HepG2 (cell line): ENCODE measurements around the gene PSMA3. TPM values are rescaled to one million over a fixed set of nuclear protein-coding genes. Genes with fewer than 3 reads are reported as not detected.
A peak's percentile ranks its signal among the peaks of the same experiment; 100 is the strongest.

ENCODE experiments used
- AGO1 ChIP-seq: fragments of 200-400 bp; formaldehyde crosslinking; IDR thresholded peaks from 2 replicates; pipeline ENCODE4 v1.6.1; 2017; ENCODE audit warnings: mild to moderate bottlenecking, low read depth, low read length, moderate library complexity; ENCODE audit not compliant: poor library complexity, severe bottlenecking
- BRCA1 ChIP-seq: sonication (generic); formaldehyde crosslinking; IDR thresholded peaks from 2 replicates; pipeline ENCODE4 v1.4.0; 2020; ENCODE audit warnings: missing genetic modification reagents
- CHCHD3 ChIP-seq: sonication (generic); formaldehyde crosslinking; IDR thresholded peaks from 2 replicates; pipeline ENCODE4 v1.8.0; 2022; ENCODE audit warnings: mild to moderate bottlenecking, missing genetic modification reagents, moderate library complexity
- JDP2 ChIP-seq: sonication (generic); formaldehyde crosslinking; IDR thresholded peaks from 2 replicates; pipeline ENCODE4 v1.8.1; 2022; ENCODE audit warnings: missing genetic modification reagents, borderline replicate concordance
- KDM4B ChIP-seq: sonication (generic); formaldehyde crosslinking; IDR thresholded peaks from 2 replicates; pipeline ENCODE4 v1.4.0; 2020; ENCODE audit warnings: missing genetic modification reagents
- KLF16 ChIP-seq, 2 experiments: sonication (generic) in 1 of 2; formaldehyde crosslinking in 1 of 2; IDR thresholded peaks; 2 replicates each; pipeline versions ENCODE4 v1.6.1 to v1.8.0; 2016 to 2023; ENCODE audit warnings: missing genetic modification reagents in 2 of 2, missing compliant biosample characterization in 1 of 2
- MZF1 ChIP-seq: sonication (generic); formaldehyde crosslinking; IDR thresholded peaks from 2 replicates; pipeline ENCODE4 v1.8.1; 2023; ENCODE audit warnings: mild to moderate bottlenecking, missing genetic modification reagents, borderline replicate concordance
- NR2F6 ChIP-seq, 2 experiments: IDR thresholded peaks; 2 replicates each; pipeline ENCODE4 v1.6.1; 2016; ENCODE audit warnings: antibody characterized with exemption in 1 of 2, mild to moderate bottlenecking in 1 of 2
- PAWR ChIP-seq: sonication (generic); formaldehyde crosslinking; IDR thresholded peaks from 2 replicates; pipeline ENCODE4 v1.4.0; 2020; ENCODE audit warnings: missing genetic modification reagents, mild to moderate bottlenecking, borderline replicate concordance
- POGZ ChIP-seq: sonication (generic); formaldehyde crosslinking; IDR thresholded peaks from 2 replicates; pipeline ENCODE4 v1.4.0; 2020; ENCODE audit warnings: mild to moderate bottlenecking, missing genetic modification reagents
- SMARCC2 ChIP-seq: fragments of 450-650 bp; IDR thresholded peaks from 2 replicates; pipeline ENCODE4 v1.6.1; 2017; ENCODE audit warnings: antibody characterized with exemption, mild to moderate bottlenecking
- SP5 ChIP-seq: IDR thresholded peaks from 2 replicates; pipeline ENCODE4 v1.6.1; 2016; ENCODE audit warnings: low read depth, borderline replicate concordance
- SRF ChIP-seq: IDR thresholded peaks from 2 replicates; pipeline ENCODE4 v1.6.1; 2011; ENCODE audit warnings: mild to moderate bottlenecking, low read depth, low read length, moderate library complexity
- ZBTB38 ChIP-seq: sonication (generic); formaldehyde crosslinking; IDR thresholded peaks from 2 replicates; pipeline ENCODE4 v1.5.1; 2020; ENCODE audit warnings: mild to moderate bottlenecking, missing genetic modification reagents
- ZNF235 ChIP-seq: sonication (generic); formaldehyde crosslinking; IDR thresholded peaks from 2 replicates; pipeline ENCODE4 v1.8.1; 2023; ENCODE audit warnings: mild to moderate bottlenecking, missing genetic modification reagents, borderline replicate concordance
- ZNF256 ChIP-seq: sonication (generic); formaldehyde crosslinking; conservative IDR thresholded peaks from 2 replicates; pipeline ENCODE4 v1.4.0; 2020; ENCODE audit warnings: missing genetic modification reagents
- ZNF432 ChIP-seq: sonication (generic); formaldehyde crosslinking; IDR thresholded peaks from 2 replicates; pipeline ENCODE4 v1.5.0; 2020; ENCODE audit warnings: missing genetic modification reagents, mild to moderate bottlenecking, borderline replicate concordance
- ZNF879 ChIP-seq: sonication (generic); formaldehyde crosslinking; IDR thresholded peaks from 2 replicates; pipeline ENCODE4 v1.8.1; 2023; ENCODE audit warnings: missing genetic modification reagents
- polyA plus RNA-seq, 8 experiments: library from polyadenylated mRNA; depleted of rRNA in 3 of 8; stranded (reverse) in 7 of 8; unstranded in 1 of 8; fragments of >200 nt; fragmentation: Illumina TruSeq in 4 of 8; extraction: Trizol in 4 of 8; gene quantifications; 2 replicates each; pipeline versions ENCODE4 v1.2.1 to v1.2.3, GENCODE V29; 2011 to 2016; ENCODE audit warnings: low read depth in 4 of 8, missing spikeins in 1 of 8, mixed read lengths in 1 of 8; ENCODE audit not compliant: insufficient read depth in 1 of 8
- total RNA-seq, 5 experiments: library from RNA; depleted of rRNA; stranded (reverse); fragments of >200 nt; fragmentation: Illumina TruSeq; extraction: Trizol; gene quantifications; 2 replicates each; pipeline ENCODE4 v1.2.3, GENCODE V29; 2016; ENCODE audit warnings: low read depth in 1 of 5
- TF ChIP-seq, protein P1 (sequence below): sonication (generic); formaldehyde crosslinking; IDR thresholded peaks from 2 replicates; pipeline ENCODE4 v1.8.1; 2023; ENCODE audit warnings: mild to moderate bottlenecking, missing genetic modification reagents
- TF ChIP-seq, protein P2 (sequence below): IDR thresholded peaks from 2 replicates; pipeline ENCODE4 v1.6.1; 2016; ENCODE audit warnings: missing compliant biosample characterization, missing genetic modification reagents, borderline replicate concordance
- TF ChIP-seq, protein P3 (sequence below): sonication (generic); formaldehyde crosslinking; IDR thresholded peaks from 2 replicates; pipeline ENCODE4 v1.8.0; 2022; ENCODE audit warnings: mild to moderate bottlenecking, missing genetic modification reagents, borderline replicate concordance
- TF ChIP-seq, protein P4 (sequence below): sonication (generic); formaldehyde crosslinking; IDR thresholded peaks from 2 replicates; pipeline ENCODE4 v1.5.0; 2020; ENCODE audit warnings: mild to moderate bottlenecking, low read depth, missing genetic modification reagents, borderline replicate concordance
- TF ChIP-seq, protein P5 (sequence below): sonication (generic); formaldehyde crosslinking; IDR thresholded peaks from 2 replicates; pipeline ENCODE4 v1.4.0; 2020; ENCODE audit warnings: mild to moderate bottlenecking, missing genetic modification reagents

PSMA3 gene
- total and polyA plus RNA-seq, 2 of the 13 experiments (the other 11 are each of a cell fraction or from before 2014, with no cell fraction given): 232 to 275 TPM

DNA sequence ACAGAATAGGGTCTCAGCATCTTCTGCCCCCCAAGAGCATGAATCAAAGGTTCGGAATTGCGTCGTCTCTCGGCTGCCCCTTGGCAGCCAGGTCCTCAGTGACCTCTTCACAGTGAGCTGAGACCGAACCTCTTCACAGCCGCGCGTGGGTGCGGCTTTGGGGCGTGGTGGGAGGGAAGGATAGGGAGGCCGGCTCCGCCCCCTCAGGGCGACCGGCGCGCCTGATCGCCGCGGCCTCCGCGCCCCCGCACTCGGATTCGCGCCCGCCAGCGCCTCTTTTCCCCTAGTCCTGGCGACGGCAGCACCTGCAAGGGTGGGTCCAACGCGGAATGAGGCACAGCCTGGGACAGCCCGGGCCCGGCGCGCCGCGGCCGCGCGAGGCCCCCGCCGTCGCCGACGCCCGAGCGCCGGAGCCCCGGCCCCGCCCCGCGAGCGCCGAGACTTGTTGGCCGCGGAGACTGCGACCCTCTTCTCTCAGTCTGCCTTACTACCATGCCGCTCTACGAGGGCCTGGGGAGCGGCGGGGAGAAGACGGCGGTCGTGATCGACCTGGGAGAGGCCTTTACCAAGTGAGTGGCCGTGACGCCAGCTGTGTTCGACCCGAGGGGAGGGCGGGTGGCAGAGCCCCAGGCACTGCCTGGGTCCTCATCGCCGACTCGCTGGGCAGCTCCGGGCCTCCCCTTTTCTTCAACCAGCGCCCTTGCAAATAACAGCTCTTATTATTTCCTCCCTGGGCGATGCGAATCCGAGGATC, 44.7 kb upstream of the PSMA3 start, which contains the start of gene ACTR10 (continued):
- TF ChIP-seq ZNF879 (CRISPR knock-in tag) (0 out of 2 replicates have a peak, but pooled peaks have one; percentile 37), ZNF235 (CRISPR knock-in tag) (no peak), BRCA1 (CRISPR knock-in tag) (no peak), JDP2 (CRISPR knock-in tag) (no peak), SRF (no peak), POGZ (CRISPR knock-in tag) (peak; percentile 46), ZNF256 (CRISPR knock-in tag) (no peak), CHCHD3 (no peak), SMARCC2 (no peak), NR2F6 (IDR thresholded peaks at IDR 0.05) (no peak), NR2F6 (CRISPR knock-in tag; IDR thresholded peaks at IDR 0.05) (no peak), KLF16 (CRISPR knock-in tag; IDR thresholded peaks at IDR 0.05) (no peak), SP5 (CRISPR knock-in tag) (peak; percentile 83), MZF1 (CRISPR knock-in tag) (no peak), ZBTB38 (peak; percentile 55; the same call in 1 of the 2 replicates), PAWR (CRISPR knock-in tag) (no peak), ZNF432 (CRISPR knock-in tag) (no peak), KDM4B (no peak), AGO1 (no peak)
- TF ChIP-seq, protein P1, sequence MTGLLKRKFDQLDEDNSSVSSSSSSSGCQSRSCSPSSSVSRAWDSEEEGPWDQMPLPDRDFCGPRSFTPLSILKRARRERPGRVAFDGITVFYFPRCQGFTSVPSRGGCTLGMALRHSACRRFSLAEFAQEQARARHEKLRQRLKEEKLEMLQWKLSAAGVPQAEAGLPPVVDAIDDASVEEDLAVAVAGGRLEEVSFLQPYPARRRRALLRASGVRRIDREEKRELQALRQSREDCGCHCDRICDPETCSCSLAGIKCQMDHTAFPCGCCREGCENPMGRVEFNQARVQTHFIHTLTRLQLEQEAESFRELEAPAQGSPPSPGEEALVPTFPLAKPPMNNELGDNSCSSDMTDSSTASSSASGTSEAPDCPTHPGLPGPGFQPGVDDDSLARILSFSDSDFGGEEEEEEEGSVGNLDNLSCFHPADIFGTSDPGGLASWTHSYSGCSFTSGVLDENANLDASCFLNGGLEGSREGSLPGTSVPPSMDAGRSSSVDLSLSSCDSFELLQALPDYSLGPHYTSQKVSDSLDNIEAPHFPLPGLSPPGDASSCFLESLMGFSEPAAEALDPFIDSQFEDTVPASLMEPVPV: no peak
- TF ChIP-seq, protein P2, sequence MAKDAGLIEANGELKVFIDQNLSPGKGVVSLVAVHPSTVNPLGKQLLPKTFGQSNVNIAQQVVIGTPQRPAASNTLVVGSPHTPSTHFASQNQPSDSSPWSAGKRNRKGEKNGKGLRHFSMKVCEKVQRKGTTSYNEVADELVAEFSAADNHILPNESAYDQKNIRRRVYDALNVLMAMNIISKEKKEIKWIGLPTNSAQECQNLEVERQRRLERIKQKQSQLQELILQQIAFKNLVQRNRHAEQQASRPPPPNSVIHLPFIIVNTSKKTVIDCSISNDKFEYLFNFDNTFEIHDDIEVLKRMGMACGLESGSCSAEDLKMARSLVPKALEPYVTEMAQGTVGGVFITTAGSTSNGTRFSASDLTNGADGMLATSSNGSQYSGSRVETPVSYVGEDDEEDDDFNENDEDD (CRISPR knock-in tag): peak; percentile 56; the same call in 1 of the 2 replicates
- TF ChIP-seq, protein P3, sequence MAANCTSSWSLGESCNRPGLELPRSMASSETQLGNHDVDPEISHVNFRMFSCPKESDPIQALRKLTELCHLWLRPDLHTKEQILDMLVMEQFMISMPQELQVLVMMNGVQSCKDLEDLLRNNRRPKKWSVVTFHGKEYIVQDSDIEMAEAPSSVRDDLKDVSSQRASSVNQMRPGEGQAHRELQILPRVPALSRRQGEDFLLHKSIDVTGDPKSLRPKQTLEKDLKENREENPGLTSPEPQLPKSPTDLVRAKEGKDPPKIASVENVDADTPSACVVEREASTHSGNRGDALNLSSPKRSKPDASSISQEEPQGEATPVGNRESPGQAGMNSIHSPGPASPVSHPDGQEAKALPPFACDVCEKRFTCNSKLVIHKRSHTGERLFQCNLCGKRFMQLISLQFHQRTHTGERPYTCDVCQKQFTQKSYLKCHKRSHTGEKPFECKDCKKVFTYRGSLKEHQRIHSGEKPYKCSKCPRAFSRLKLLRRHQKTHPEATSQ (CRISPR knock-in tag): no peak
- TF ChIP-seq, protein P4, sequence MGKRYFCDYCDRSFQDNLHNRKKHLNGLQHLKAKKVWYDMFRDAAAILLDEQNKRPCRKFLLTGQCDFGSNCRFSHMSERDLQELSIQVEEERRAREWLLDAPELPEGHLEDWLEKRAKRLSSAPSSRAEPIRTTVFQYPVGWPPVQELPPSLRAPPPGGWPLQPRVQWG: no peak
- TF ChIP-seq, protein P5, sequence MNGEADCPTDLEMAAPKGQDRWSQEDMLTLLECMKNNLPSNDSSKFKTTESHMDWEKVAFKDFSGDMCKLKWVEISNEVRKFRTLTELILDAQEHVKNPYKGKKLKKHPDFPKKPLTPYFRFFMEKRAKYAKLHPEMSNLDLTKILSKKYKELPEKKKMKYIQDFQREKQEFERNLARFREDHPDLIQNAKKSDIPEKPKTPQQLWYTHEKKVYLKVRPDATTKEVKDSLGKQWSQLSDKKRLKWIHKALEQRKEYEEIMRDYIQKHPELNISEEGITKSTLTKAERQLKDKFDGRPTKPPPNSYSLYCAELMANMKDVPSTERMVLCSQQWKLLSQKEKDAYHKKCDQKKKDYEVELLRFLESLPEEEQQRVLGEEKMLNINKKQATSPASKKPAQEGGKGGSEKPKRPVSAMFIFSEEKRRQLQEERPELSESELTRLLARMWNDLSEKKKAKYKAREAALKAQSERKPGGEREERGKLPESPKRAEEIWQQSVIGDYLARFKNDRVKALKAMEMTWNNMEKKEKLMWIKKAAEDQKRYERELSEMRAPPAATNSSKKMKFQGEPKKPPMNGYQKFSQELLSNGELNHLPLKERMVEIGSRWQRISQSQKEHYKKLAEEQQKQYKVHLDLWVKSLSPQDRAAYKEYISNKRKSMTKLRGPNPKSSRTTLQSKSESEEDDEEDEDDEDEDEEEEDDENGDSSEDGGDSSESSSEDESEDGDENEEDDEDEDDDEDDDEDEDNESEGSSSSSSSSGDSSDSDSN (CRISPR knock-in tag): peak; percentile 69; the same call in 1 of the 2 replicates
